ENCODE data around the gene TBL1XR1.

DNA sequence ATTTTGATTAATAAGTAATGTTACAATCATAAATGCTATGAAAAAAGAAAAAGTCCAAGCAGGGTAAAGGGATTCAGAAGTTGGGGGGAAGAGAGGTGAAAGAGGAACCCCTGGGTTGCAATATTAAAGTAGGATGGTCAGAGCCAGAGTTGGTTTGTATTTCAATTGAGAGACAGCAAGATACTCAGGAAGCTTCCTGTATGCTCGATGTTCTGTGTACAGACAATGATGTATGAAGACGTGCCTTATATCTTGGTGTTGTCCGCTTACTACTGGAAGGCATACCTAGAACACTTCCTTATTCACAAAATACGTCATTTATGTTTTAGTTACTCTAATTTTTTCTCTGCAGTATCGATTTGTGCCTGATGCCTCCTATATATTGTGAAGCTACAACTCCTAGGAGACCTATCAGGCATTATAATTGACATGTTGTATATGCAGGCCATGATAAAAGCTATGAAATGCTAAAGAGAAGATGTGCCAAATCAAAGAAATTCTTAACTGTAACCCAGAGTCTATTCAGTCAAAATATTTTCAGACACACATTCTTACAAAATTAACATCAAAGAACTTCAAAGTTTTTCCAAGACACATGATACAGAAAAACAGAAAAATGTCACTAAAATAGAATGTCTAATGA is 87.5 kb downstream of the TBL1XR1 start:
- TF ChIP-seq, protein P1, sequence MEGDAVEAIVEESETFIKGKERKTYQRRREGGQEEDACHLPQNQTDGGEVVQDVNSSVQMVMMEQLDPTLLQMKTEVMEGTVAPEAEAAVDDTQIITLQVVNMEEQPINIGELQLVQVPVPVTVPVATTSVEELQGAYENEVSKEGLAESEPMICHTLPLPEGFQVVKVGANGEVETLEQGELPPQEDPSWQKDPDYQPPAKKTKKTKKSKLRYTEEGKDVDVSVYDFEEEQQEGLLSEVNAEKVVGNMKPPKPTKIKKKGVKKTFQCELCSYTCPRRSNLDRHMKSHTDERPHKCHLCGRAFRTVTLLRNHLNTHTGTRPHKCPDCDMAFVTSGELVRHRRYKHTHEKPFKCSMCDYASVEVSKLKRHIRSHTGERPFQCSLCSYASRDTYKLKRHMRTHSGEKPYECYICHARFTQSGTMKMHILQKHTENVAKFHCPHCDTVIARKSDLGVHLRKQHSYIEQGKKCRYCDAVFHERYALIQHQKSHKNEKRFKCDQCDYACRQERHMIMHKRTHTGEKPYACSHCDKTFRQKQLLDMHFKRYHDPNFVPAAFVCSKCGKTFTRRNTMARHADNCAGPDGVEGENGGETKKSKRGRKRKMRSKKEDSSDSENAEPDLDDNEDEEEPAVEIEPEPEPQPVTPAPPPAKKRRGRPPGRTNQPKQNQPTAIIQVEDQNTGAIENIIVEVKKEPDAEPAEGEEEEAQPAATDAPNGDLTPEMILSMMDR (IDR thresholded peaks at IDR 0.05): no peak
- TF ChIP-seq EP300 (IDR thresholded peaks at IDR 0.05): no peak
- no peak for TF ChIP-seq POLR2AphosphoS5 (IDR thresholded peaks at IDR 0.05)
- no peak for TF ChIP-seq POLR2A (IDR thresholded peaks at IDR 0.05)
